ENCODE results near the gene CD300A.
"Not testable (repeated sequence)": the region's sequence is repeated elsewhere in the genome, so short reads cannot be mapped to it uniquely, and the experiment has no call there.

Gene CD300A

DNA sequence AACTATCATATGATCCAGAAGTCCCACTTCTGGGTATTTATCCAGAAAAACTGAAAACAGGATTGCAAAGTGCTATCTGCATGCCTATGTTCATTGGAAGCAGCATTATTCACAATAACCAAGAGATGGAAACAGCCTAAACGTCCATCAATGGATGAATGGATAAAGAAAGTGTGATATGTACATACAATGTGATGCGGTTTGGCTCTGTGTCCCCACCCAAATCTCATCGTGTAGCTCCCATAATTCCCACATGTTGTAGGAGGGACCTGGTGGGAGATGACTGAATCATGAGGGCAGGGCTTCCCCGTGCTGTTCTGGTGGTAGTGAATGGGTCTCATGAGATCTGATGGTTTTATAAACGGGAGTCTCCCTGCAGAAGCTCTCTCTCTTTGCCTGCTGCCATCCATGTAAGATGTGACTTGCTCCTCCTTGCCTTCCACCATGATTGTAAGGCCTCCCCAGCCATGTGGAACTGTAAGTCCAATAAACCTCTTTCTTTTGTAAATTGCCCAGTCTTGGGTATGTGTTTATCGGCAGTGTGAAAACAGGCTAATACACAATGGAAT, 52.1 kb downstream of the CD300A start:
- H3K27me3 ChIP-seq (ENCODE audit: low read depth); H3K36me3 ChIP-seq (replicated peaks): not testable (repeated sequence)

DNA sequence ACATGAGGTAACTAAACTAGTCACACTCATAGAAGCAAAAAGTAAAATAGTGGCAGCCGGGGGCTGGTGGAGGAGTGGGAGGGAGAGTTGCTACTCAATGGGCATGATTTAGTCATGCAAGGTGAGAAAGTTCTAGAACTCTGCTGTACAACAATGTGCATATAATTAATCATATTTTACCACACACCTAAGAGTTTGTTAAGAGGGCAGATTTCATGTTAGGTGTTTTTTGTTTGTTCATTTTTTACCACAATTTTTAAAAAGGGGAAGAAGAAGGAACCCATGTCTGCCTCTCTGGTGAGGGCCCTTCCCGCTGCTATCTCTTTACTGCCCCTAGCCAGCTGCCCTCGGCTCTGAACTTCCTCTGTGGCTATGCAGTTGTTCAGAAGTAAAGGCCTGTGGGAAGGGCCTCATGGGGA, 53.6 kb downstream of the CD300A start:
- Histone ChIP-seq H3K9me3 (no peaks in the 10 kb centered on the region), H3K36me3 (replicated peaks) (no peaks in the 10 kb centered on the region), H3K4me1 (no peaks in the 10 kb centered on the region), H3K4me3 (no peak overlapping the region), H3K27me3 (ENCODE audit: low read depth) (no peaks in the 10 kb centered on the region)
- in situ Hi-C loops (cut with MboI; ENCODE audit: low sequenced_read_pairs): no loop called here
- DNase-seq (ENCODE audit: low spot score in 2 of 2): no peak

More for the DNA sequence above, 52.1 kb downstream of the CD300A start:
- H3K4me3 ChIP-seq; H3K4me1 ChIP-seq; DNase-seq (ENCODE audit: low spot score in 2 of 2); H3K9me3 ChIP-seq; in situ Hi-C loops (cut with MboI; ENCODE audit: low sequenced_read_pairs): not testable (repeated sequence)

DNA sequence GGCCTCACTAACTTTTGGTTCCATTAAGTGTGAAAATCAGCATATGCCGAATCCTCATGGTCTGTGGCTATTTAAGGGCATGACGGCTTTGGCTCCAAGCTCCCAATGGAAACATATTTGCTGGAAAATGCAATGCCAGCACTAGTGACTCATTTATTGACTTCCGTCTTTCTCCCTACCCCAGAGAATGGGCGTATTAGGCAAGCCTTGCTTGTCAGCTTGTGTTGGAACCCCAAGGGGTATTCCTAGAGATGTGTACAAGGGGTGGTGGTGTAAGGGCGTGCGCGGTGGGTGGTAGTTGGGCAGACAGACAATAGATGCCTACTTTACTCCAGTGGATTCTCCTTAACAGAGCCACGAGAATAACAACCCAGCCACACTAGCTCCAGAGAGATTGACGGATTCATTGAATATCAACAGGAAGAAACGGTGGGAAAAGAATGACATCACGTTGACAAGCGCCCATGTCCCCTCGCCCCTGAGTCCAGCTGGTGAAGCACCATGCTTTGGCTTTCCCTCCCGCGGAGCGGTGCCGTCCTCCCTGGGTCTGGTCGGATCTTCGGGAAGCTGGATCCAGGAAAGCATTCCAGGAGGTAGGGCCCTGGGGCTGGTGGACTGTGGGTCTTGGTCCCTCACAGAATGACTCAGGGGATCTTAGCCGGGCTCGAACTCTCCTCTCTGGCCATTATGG, 54.5 kb downstream of the CD300A start:
- in situ Hi-C loops (cut with MboI; ENCODE audit: low sequenced_read_pairs): no loop called here
- Histone ChIP-seq H3K36me3 (replicated peaks) (no peaks in the 10 kb centered on the region), H3K4me1 (no peaks in the 10 kb centered on the region), H3K27me3 (ENCODE audit: low read depth) (no peaks in the 10 kb centered on the region), H3K4me3 (no peak overlapping the region), H3K9me3 (no peaks in the 10 kb centered on the region)
- DNase-seq (ENCODE audit: low spot score in 2 of 2): no peak

DNA sequence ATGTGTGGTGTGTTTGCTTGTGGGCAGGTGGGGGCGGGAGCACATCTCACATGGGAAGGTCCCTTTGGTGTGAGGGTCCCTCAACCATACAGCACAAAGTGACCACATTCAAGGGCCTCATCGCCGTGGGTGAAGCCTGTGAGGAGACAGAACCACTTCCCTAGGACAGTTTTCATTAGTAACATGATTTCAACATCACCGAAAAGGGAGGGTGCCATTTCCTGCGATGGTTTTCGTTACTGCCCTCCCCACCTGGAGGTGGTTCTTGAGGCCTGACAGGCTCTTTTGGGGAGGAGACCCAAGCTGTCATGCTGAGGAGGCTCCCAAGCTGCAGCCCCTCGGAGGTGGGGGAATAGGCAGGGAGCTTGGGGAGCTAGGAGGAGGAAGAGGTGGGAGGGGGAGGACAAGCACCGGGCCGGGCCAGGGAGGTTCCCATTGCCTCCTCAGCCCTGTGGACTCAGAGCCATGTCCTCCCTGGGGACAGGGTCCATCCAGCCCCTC, 55.3 kb downstream of the CD300A start:
- DNase-seq (ENCODE audit: low spot score in 2 of 2): no peak
- Histone ChIP-seq H3K36me3 (replicated peaks) (no peaks in the 10 kb centered on the region), H3K4me1 (no peaks in the 10 kb centered on the region), H3K4me3 (no peak overlapping the region), H3K27me3 (ENCODE audit: low read depth) (no peaks in the 10 kb centered on the region), H3K9me3 (no peaks in the 10 kb centered on the region)
- in situ Hi-C loops (cut with MboI; ENCODE audit: low sequenced_read_pairs): no loop called here

DNA sequence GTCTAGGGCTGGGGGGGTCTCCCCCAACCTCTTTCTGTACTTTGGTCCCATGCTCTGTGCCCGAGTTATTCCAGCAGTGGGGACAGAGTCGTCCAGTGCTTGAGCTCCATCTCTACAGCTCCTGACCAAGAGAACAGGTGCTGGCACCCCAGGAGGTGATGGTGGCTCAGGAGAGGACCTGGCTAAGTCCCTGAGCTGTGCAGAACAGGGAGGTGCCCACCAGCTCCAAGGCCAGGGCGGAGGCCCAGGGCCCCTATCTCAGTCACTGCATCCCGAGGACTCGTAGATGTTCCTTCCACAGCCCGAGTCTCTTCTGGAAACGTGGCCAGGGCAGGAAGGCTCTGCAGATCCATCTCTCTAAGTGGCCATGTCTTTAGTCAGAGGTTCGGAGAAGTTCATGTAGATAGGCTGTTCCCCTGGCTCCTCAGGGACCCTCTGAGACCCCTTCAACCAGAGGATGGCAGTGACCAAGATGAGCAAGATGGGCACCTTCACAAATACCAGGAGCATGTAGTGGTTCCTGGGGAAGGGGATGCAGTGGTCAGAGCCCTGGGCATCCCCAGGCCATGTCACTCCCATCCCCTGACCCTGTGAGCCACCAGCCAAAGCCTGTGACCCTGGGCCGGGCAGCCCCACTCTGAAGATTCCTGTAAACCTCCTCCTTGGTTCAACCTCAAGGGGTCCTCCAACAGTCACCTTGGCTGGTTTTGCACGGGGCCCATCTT, 56.1 kb downstream of the CD300A start:
- Histone ChIP-seq H3K27me3 (ENCODE audit: low read depth) (no peaks in the 10 kb centered on the region), H3K4me3 (no peak overlapping the region), H3K4me1 (no peaks in the 10 kb centered on the region), H3K36me3 (replicated peaks) (no peaks in the 10 kb centered on the region), H3K9me3 (no peaks in the 10 kb centered on the region)
- DNase-seq (ENCODE audit: low spot score in 2 of 2): no peak
- in situ Hi-C loops (cut with MboI; ENCODE audit: low sequenced_read_pairs): no loop called here

DNA sequence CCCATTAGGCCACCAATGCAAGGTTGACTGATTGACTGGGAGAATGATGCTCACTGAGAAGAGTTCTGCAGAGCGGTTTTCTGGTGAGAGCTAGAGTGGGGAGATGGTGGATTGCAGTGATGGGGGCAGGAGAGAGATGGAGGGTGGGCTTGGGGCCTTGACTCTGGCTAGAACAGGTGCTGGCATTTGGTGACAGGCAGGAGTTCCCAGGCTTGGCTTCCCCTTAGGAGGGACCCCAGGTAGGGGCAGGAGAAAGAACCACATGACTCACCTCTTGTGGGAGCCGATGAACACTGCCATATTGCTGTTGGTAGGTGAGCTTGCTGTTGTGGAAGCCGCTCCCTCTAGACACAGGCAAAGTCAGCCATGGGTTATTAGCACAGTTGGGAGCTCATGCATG, 56.9 kb downstream of the CD300A start:
- DNase-seq (ENCODE audit: low spot score in 2 of 2): no peak
- no peaks in the 10 kb centered on the region for H3K27me3 ChIP-seq (ENCODE audit: low read depth)
- H3K4me3 ChIP-seq: no peak overlapping the region
- H3K4me1 ChIP-seq: no peaks in the 10 kb centered on the region
- H3K36me3 ChIP-seq (replicated peaks): no peaks in the 10 kb centered on the region
- no peaks in the 10 kb centered on the region for H3K9me3 ChIP-seq
- in situ Hi-C loops (cut with MboI; ENCODE audit: low sequenced_read_pairs): no loop called here

DNA sequence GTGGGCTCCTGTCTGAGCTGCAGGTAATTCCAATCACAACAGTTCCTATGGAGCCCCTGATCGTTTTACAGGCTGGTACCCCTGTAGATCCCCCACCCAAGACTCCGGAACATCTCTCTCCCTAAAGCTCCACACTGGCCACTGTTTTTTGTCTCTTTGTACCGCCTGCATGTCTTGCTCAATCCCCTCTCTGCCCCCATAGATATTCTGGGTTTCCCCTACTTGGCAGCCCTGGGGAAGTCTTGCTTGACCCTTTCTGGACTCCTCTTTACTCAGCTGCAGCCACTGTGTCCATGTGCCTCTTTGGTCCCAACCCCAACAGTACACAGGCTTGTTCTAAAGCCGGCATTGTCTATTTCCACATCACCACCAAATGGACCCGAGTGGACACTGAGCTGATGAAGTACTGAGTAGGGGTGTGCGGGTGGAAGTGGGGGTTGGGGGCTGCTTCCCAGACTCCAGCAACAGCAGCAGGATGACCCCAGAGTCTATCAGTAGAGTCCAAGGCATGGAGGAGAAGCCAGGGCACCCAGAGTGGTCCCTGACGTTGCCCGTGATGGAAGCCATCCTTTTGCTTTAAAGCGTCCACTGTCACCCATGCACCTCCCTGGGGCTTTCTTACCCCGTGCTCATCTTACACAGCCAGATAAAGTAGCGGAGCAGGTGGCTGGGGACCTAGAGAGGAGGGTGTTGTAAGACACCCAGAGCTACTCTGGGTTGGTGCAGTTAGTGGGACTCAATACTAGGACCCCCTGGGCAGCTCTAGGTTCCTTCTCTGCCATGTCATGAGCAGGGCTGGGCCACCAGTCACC, 58.4 kb downstream of the CD300A start:
- DNase-seq (ENCODE audit: low spot score in 2 of 2): no peak
- Histone ChIP-seq H3K4me3 (no peak overlapping the region), H3K9me3 (no peaks in the 10 kb centered on the region), H3K4me1 (no peaks in the 10 kb centered on the region), H3K36me3 (replicated peaks) (no peaks in the 10 kb centered on the region), H3K27me3 (ENCODE audit: low read depth) (no peaks in the 10 kb centered on the region)
- in situ Hi-C loops (cut with MboI; ENCODE audit: low sequenced_read_pairs): no loop called here

DNA sequence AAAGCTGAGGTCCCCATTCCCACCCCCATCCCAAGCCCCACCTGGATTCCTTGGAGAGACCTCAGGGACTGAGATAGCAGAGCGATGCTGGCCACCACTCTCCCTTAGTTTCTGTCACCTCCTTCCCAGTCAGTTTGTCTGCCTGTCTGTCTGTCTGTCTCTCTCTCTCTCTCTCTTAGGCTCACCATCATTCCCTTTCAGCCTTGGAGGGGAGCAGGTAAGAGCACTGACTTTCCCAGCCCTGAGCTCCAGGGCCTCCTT, 59.0 kb downstream of the CD300A start:
- Histone ChIP-seq H3K4me1 (no peaks in the 10 kb centered on the region), H3K36me3 (replicated peaks) (no peaks in the 10 kb centered on the region), H3K27me3 (ENCODE audit: low read depth) (no peaks in the 10 kb centered on the region), H3K4me3 (no peak overlapping the region), H3K9me3 (no peaks in the 10 kb centered on the region)
- in situ Hi-C loops (cut with MboI; ENCODE audit: low sequenced_read_pairs): no loop called here
- no peak for DNase-seq (ENCODE audit: low spot score in 2 of 2)

DNA sequence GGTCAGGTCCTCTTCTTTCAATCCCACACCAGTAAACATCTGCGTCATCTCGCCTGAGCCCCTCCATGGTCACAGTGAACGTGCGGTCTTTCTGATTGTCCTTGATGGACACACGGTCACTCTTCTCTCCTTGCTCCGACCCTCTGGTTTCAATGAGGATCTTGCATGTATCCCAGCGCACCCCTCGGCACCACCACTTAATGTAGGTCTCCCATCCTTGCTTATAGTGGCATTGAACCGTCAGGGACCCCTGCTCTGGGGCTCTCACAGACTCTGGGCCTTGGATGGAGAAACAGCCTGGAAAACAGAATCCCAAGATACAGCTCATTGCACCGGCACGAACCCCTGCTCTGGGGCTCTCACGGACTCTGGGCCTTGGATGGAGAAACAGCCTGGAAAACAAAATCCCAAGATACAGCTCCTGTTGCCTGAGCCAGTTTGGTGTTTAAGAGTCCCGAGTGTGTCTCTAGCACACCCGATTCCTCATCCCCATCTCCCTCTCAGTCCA, 59.4 kb downstream of the CD300A start:
- no peaks in the 10 kb centered on the region for H3K4me1 ChIP-seq
- no peak for DNase-seq (ENCODE audit: low spot score in 2 of 2)
- H3K27me3 ChIP-seq (ENCODE audit: low read depth): no peaks in the 10 kb centered on the region
- in situ Hi-C loops (cut with MboI; ENCODE audit: low sequenced_read_pairs): no loop called here
- no peak overlapping the region for H3K4me3 ChIP-seq
- no peaks in the 10 kb centered on the region for H3K9me3 ChIP-seq
- no peaks in the 10 kb centered on the region for H3K36me3 ChIP-seq (replicated peaks)

DNA sequence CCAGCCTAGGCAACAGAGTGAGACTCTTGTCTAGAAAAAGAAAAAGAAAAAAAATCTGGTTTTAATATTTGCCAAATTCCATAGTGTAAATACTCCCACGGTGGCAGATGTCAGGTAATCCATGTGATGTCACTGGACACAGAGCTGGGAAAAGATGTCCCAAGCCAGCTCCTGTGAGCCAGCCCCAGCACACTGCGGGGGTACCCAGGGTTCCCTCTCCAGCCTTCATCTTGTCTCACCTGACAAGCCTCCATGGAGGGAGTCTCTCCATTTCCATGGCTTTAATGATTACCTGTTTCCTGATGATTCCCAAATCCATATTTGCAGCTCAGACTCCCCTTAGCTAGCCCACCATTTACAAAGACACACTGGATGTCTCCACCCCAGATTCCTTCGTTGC, 60.2 kb downstream of the CD300A start:
- no peak overlapping the region for H3K4me3 ChIP-seq
- in situ Hi-C loops (cut with MboI; ENCODE audit: low sequenced_read_pairs): no loop called here
- no peaks in the 10 kb centered on the region for H3K9me3 ChIP-seq
- H3K27me3 ChIP-seq (ENCODE audit: low read depth): no peaks in the 10 kb centered on the region
- DNase-seq (ENCODE audit: low spot score in 2 of 2): no peak
- H3K36me3 ChIP-seq (replicated peaks): no peaks in the 10 kb centered on the region
- no peaks in the 10 kb centered on the region for H3K4me1 ChIP-seq

DNA sequence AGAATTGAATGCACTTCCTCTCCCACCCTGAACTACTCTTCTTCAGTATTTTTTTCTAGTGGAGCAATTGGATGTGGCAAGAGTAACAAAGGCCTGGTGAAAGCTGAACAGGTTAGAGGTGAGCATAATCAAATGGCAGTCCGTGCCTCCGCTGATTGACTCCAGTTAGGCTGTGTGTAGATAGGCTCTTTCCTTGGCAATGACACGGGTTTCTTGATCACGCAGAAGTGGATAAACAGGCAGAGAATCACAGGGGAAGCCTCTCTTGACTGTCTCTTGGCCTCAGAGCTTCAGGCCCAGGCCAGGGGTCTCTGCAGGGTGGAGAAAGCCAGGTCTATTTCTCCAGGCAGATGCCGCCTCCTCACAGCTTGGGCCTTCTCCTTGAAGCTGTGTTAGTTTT, 60.6 kb downstream of the CD300A start:
- no peak for DNase-seq (ENCODE audit: low spot score in 2 of 2)
- no peaks in the 10 kb centered on the region for H3K4me1 ChIP-seq
- no peaks in the 10 kb centered on the region for H3K9me3 ChIP-seq
- in situ Hi-C loops (cut with MboI; ENCODE audit: low sequenced_read_pairs): no loop called here
- no peaks in the 10 kb centered on the region for H3K36me3 ChIP-seq (replicated peaks)
- H3K4me3 ChIP-seq: no peak overlapping the region
- no peaks in the 10 kb centered on the region for H3K27me3 ChIP-seq (ENCODE audit: low read depth)

DNA sequence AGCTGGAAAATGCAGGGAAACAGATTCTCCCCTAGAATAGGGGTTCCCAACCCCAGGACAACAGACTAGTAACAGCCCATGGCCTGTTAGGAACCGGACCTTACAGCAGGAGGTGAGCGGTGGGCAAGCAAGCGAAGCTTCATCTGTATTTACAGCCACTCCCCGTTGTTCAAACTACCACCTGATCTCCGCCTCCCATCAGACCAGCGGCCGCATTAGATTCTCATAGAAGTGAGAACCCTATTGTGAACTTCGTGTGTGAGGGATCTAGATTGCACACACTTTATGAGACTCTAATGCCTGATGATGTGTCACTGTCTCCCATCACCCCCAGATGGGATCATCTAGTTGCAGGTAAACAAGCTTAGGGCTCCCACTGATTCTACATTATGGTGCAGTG, 61.3 kb downstream of the CD300A start:
- Histone ChIP-seq H3K9me3 (no peaks in the 10 kb centered on the region), H3K27me3 (ENCODE audit: low read depth) (no peaks in the 10 kb centered on the region), H3K4me1 (no peaks in the 10 kb centered on the region), H3K4me3 (no peak overlapping the region), H3K36me3 (replicated peaks) (no peaks in the 10 kb centered on the region)
- in situ Hi-C loops (cut with MboI; ENCODE audit: low sequenced_read_pairs): no loop called here
- DNase-seq (ENCODE audit: low spot score in 2 of 2): no peak

DNA sequence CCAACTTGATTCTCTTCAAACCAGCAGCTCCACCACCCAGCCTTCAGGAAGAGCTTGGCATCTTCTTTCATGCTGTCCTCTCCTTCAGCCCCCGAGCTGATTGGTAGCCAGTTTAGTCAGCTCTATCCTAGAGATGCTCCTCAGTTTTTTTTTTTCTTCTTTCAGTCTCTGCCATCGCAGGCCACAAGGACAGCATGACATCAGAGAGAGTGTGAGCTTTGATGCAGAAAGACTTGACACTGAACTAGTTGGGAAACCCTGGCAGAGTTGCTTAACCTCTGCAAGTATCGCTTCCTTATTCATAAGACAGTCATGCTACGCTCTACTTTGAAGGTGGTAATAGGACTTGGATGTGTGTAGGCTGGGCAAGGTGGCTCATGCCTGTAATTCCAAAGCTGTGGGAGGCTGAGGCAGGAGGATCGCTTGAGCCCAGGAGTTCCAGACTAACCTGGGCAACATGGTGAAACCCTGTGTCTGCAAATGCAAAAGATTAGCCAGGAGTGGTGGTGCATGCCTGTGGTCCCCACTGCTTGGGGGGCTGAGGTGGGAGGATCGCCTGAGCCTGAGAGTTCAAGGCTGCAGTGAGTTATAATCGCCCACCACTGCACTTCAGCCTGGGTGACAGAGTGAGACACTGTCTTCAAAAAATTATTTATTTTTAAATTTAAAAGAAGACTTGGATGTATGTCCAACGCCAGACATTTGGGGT, 62.2 kb downstream of the CD300A start:
- in situ Hi-C loops (cut with MboI; ENCODE audit: low sequenced_read_pairs): no loop called here
- Histone ChIP-seq H3K4me3 (no peak overlapping the region), H3K4me1 (no peaks in the 10 kb centered on the region), H3K9me3 (no peaks in the 10 kb centered on the region), H3K27me3 (ENCODE audit: low read depth) (no peaks in the 10 kb centered on the region), H3K36me3 (replicated peaks) (no peaks in the 10 kb centered on the region)
- no peak for DNase-seq (ENCODE audit: low spot score in 2 of 2)
